MM.1S (cell line): Measurements from ENCODE around the gene PDGFD.

Source experiments
- DNase-seq: peaks from one replicate; pipeline ENCODE4 v3.0.0-alpha.2; 2015
- H2AFZ ChIP-seq: fragments of 300-600 bp; sonication (generic); 2 replicates; pipeline ENCODE4 v1.6.0; 2016; ENCODE audit warnings: antibody characterized with exemption, low read length
- H3F3A ChIP-seq: fragments of 300-600 bp; sonication (generic); 2 replicates; pipeline ENCODE4 v1.6.1; 2016; ENCODE audit warnings: mild to moderate bottlenecking, antibody characterized with exemption, low read length, moderate library complexity, mixed read lengths; ENCODE audit not compliant: insufficient read depth
- H3K27ac ChIP-seq: fragments of 300-600 bp; sonication (generic); 2 replicates; pipeline ENCODE4 v1.5.1; 2016; ENCODE audit warnings: mild to moderate bottlenecking, low read length
- H3K27me3 ChIP-seq: fragments of 300-600 bp; sonication (generic); replicated peaks from 2 replicates; pipeline ENCODE4 v1.6.0; 2016; ENCODE audit warnings: low read length; ENCODE audit not compliant: insufficient read depth
- H3K36me3 ChIP-seq: fragments of 300-600 bp; sonication (generic); replicated peaks from 2 replicates; pipeline ENCODE4 v1.6.1; 2016; ENCODE audit warnings: mild to moderate bottlenecking, low read length, mixed read lengths; ENCODE audit not compliant: insufficient read depth
- H3K4me1 ChIP-seq: fragments of 300-600 bp; sonication (generic); 2 replicates; pipeline ENCODE4 v1.6.1; 2016; ENCODE audit warnings: low read length, mixed read lengths
- H3K4me2 ChIP-seq: fragments of 300-600 bp; sonication (generic); 2 replicates; pipeline ENCODE4 v1.6.0; 2016; ENCODE audit warnings: low read depth, low read length
- H3K4me3 ChIP-seq: fragments of 300-600 bp; sonication (generic); 2 replicates; pipeline ENCODE4 v1.5.1; 2016; ENCODE audit warnings: low read length, mixed read lengths
- H3K79me2 ChIP-seq: fragments of 300-600 bp; sonication (generic); 2 replicates; pipeline ENCODE4 v1.6.1; 2016; ENCODE audit warnings: mixed run types, low read length, mixed read lengths
- H3K9ac ChIP-seq: fragments of 300-600 bp; sonication (generic); 2 replicates; pipeline ENCODE4 v1.6.1; 2016; ENCODE audit warnings: low read length, mixed read lengths
- H3K9me2 ChIP-seq: fragments of 300-600 bp; sonication (generic); replicated peaks from 2 replicates; pipeline ENCODE4 v1.6.1; 2016; ENCODE audit warnings: mild to moderate bottlenecking, low read length, mixed read lengths; ENCODE audit not compliant: insufficient read depth
- H3K9me3 ChIP-seq: fragments of 300-600 bp; sonication (generic); replicated peaks from 2 replicates; pipeline ENCODE4 v1.6.1; 2016; ENCODE audit warnings: mild to moderate bottlenecking, low read length, mixed read lengths; ENCODE audit not compliant: insufficient read depth
- H4K20me1 ChIP-seq: fragments of 300-600 bp; sonication (generic); 2 replicates; pipeline ENCODE4 v1.6.1; 2016; ENCODE audit warnings: mild to moderate bottlenecking, low read length, moderate library complexity, mixed read lengths; ENCODE audit not compliant: insufficient read depth
- EZH2 ChIP-seq: fragments of 300-600 bp; sonication (generic); optimal IDR thresholded peaks from 2 replicates; pipeline ENCODE3; 2017; ENCODE audit warnings: low read depth, mild to moderate bottlenecking, antibody characterized with exemption, low read length, mixed read lengths
- EZH2phosphoT487 ChIP-seq: fragments of 300-600 bp; sonication (generic); IDR thresholded peaks from 2 replicates; pipeline ENCODE4 v1.6.1; 2018; ENCODE audit warnings: antibody characterized with exemption, low read length
- TF ChIP-seq, protein P1 (sequence below): fragments of 300-600 bp; sonication (generic); IDR thresholded peaks from 2 replicates; pipeline ENCODE4 v1.5.1; 2016; ENCODE audit warnings: antibody characterized with exemption, low read length, mixed read lengths

Gene PDGFD

DNA sequence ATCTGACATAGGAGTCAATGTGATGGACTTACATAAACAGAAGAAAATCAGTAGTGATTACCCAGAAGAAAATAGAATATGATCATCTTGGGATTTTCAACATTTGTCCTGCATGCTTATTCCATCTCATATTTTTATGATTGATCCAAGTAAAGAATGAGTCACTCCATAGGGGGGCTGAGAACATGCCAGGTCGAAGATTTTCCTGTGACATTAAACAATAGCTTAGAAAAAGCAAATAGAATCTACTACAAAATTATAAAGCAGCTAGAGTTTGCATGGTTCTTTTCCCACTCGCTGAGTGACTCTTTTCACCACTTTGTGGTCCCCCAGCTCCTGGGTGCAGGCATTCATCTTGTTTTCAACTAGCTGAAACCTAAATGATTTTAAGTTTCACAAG, 71.2 kb downstream of the PDGFD start:
- Histone ChIP-seq H2AFZ (no peak overlapping the region), H3K79me2 (no peaks in the 10 kb centered on the region), H4K20me1 (no peaks in the 10 kb centered on the region), H3K36me3 (no peaks in the 10 kb centered on the region), H3K4me1 (no peaks in the 10 kb centered on the region), H3K4me2 (no peak overlapping the region), H3K27ac (no peak overlapping the region), H3F3A (no peaks in the 10 kb centered on the region), H3K9me3 (no peaks in the 10 kb centered on the region), H3K4me3 (no peak overlapping the region), H3K9me2 (no peaks in the 10 kb centered on the region), H3K9ac (no peak overlapping the region), H3K27me3 (no peaks in the 10 kb centered on the region)
- DNase-seq, result no peak
- TF ChIP-seq, protein P1, sequence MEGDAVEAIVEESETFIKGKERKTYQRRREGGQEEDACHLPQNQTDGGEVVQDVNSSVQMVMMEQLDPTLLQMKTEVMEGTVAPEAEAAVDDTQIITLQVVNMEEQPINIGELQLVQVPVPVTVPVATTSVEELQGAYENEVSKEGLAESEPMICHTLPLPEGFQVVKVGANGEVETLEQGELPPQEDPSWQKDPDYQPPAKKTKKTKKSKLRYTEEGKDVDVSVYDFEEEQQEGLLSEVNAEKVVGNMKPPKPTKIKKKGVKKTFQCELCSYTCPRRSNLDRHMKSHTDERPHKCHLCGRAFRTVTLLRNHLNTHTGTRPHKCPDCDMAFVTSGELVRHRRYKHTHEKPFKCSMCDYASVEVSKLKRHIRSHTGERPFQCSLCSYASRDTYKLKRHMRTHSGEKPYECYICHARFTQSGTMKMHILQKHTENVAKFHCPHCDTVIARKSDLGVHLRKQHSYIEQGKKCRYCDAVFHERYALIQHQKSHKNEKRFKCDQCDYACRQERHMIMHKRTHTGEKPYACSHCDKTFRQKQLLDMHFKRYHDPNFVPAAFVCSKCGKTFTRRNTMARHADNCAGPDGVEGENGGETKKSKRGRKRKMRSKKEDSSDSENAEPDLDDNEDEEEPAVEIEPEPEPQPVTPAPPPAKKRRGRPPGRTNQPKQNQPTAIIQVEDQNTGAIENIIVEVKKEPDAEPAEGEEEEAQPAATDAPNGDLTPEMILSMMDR, result no peak
- TF ChIP-seq EZH2phosphoT487, result no peak
- no peak for TF ChIP-seq EZH2

DNA sequence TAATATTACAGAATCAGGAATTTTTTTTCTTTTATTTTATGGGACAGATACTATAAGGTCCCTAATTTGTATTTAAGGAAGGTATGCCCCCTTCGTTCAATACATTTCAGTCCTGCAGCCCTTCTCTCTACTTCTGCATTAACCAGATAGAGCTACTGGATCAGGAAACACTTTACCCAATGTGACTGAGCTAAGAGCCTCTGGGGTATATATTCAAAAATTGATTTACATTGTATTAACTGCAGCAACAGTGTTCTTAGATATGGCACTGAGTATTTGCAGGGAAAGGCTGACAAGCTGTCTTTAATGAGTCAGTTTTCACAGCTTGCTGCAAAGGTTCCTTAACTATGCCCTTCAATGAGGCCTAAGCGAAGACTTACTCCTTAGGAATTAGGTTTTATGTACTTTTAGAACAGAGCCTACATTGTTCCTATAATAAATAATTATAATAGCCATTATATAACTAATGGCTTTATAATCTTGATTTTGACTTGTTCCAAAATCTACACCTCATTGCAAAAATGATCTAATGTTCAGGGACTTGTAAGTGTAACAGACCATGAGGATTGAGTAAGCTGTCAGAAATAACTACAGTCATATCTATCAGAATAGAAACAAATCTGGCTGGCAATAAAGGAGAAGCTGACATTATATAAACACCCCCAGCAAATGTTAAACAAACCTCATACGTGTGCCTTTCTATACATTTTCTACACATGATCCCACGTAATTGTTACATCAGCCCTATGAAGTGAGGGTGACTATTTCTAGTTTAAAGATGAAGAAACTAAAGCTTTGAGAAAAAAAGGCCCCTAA, 72.5 kb downstream of the PDGFD start:
- no peaks in the 10 kb centered on the region for H3K4me1 ChIP-seq
- no peak overlapping the region for H3K4me3 ChIP-seq
- no peaks in the 10 kb centered on the region for H3K27me3 ChIP-seq
- no peaks in the 10 kb centered on the region for H4K20me1 ChIP-seq
- H3K4me2 ChIP-seq, result no peak overlapping the region
- no peaks in the 10 kb centered on the region for H3F3A ChIP-seq
- no peaks in the 10 kb centered on the region for H3K79me2 ChIP-seq
- no peak overlapping the region for H3K27ac ChIP-seq
- no peak overlapping the region for H2AFZ ChIP-seq
- no peak for DNase-seq
- no peaks in the 10 kb centered on the region for H3K36me3 ChIP-seq
- no peaks in the 10 kb centered on the region for H3K9me3 ChIP-seq
- no peak overlapping the region for H3K9ac ChIP-seq
- no peaks in the 10 kb centered on the region for H3K9me2 ChIP-seq
- TF ChIP-seq EZH2phosphoT487 (no peak), EZH2 (no peak)
- TF ChIP-seq, protein P1, result no peak

DNA sequence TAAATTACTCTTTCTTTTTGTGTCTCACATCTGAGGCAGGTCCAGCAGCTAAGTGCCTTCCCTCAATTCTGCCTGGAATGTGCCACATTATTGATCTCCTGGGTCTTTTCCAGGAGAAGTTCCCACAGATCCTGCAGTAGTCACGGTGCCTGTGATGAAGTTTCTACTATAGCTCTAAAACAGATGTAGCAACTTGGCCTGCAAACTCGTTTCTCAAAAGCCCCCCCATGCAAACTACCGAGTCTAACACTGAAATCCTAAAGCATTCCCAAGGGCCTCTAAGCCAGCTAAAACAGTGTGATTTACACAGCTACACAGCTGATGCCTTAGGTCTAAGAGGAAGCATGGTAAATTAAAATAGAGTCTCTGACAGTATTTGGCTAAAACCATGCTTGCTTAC, 73.2 kb downstream of the PDGFD start:
- H3K9ac ChIP-seq, result no peak overlapping the region
- TF ChIP-seq EZH2 (no peak), EZH2phosphoT487 (no peak)
- TF ChIP-seq, protein P1, result no peak
- no peaks in the 10 kb centered on the region for H3K79me2 ChIP-seq
- no peak for DNase-seq
- H3F3A ChIP-seq, result no peaks in the 10 kb centered on the region
- H2AFZ ChIP-seq, result no peak overlapping the region
- no peak overlapping the region for H3K4me2 ChIP-seq
- H3K4me1 ChIP-seq, result no peaks in the 10 kb centered on the region
- H3K9me3 ChIP-seq, result no peaks in the 10 kb centered on the region
- no peaks in the 10 kb centered on the region for H3K36me3 ChIP-seq
- no peak overlapping the region for H3K27ac ChIP-seq
- H3K9me2 ChIP-seq, result no peaks in the 10 kb centered on the region
- no peaks in the 10 kb centered on the region for H3K27me3 ChIP-seq
- no peaks in the 10 kb centered on the region for H4K20me1 ChIP-seq
- H3K4me3 ChIP-seq, result no peak overlapping the region
